HG03460 (cell line): ENCODE results near the gene SSU72.
"Not testable (repeated sequence)": the region's sequence is repeated elsewhere in the genome, so short reads cannot be mapped to it uniquely, and the experiment has no call there.

Experiments
- ATAC-seq: cut with Tn5 transposase; IDR thresholded peaks from one replicate; pipeline ENCODE4 v1.9.1; 2021; ENCODE audit not compliant: unreplicated experiment

SSU72 gene

DNA sequence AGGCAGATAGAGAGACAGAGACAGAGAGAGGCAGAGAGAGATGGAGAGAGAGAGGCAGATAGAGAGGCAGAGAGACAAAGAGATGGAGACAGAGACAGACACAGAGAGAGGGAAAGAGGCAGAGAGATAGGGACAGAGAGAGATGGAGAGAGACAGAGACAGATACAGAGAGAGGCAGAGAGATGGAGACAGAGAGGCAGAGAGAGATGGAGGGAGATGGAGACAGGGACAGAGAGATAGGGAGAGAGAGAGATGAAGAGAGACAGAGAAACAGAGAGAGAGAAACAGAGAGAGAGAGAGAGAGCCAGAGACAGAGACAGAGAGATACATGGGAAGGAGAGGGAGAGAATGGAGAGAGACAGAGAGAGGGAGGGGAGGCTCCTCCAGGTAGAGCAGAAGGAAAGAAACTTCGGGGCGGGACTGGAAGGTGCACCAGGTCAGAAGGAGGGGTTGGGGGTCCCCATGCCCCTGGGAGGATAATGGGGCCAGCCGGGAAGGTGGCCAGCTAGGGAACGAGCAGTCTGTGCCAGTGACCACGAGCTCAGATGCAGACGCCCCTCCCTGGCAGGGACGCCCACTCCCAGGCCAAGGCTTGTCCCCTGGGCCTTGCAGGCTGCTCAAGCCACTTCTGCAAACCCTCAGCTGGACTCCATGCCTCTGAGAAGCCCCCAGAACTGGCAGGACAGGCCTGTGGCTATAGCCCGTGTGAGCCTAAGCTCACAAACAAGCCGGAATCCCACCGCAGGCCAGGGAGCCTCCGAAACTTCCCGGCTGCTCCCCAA is 22.0 kb upstream of the SSU72 start:
- ATAC-seq, result no peak

DNA sequence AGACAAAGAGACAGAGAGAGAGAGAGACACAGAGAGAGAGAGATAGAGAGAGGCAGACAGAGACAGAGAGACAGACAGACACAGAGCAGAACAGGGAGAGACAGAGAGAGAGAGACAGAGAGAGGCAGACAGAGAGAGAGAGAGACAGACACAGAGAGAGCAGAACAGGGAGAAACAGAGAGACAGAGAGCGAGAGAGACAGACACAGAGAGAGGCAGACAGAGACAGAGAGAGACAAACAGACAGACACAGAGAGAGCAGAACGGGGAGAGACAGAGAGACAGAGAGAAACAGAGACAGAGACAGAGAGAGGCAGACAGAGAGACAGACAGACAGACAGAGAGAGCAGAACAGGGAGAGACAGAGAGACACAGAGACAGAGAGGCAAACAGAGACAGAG is 20.7 kb upstream of the SSU72 start:
- ATAC-seq, result not testable (repeated sequence)

DNA sequence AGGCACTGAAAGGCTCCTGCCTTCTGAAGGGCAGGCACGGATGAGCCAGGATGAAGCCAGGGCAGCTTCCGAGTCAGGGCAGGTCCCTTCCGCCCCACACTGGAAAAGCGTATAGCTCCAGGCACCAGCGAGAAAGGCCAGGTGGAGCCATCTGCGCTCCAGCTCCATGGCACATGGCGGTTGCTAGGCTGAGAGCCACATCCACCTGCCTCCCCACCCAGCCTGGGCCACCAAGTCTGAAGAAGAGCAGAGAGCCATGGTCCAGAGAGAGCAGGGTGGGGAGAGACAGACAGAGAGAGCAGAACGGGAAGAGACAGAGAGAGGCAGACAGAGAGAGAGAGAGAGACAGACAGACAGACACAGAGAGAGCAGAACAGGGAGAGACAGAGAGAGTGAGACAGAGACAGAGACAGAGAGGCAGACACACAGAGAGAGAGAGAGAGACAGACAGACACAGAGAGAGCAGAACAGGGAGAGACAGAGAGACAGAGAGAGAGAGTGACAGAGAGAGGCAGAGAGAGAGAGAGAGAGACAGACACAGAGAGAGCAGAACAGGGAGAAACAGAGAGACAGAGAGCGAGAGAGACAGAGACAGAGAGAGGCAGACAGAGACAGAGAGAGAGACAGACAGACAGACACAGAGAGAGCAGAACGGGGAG is 20.1 kb upstream of the SSU72 start:
- no peak for ATAC-seq

DNA sequence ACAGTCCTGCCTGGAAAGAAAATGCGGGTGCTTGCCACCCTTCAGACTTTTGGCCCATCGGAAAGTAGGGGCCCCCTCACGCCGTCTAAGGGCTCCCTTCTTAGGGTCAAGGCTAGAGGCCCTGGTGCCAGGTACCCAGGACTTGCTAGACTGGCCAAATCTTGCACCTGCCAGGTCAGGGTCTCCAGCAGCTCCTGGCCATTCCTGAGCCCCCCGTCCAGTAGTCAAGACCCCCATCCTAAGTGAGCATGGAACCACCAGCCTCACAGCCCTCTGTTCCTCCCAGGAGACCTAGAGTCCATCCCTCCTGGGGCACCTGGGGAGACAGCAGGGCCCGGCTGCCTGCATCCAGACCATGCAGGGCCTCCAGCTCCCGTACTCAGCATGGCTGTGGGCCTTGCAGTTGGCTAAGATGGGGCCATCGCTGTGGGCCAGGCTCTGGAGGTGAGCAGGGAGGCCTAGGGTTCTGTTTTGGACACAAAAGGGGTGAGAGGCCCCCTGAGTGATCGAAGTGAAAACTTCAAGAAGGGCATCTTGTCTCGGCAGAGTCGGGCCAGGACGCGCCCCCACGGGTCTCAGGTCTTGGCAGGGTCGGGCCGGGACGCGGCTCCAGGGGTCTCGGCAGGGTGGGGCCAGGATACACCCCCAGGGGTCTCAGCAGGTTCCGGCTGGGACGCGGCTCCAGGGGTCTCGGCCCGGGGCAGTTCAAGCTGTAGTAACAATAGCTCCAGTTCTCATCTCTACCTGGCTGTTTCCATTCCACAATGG is 19.4 kb upstream of the SSU72 start:
- ATAC-seq, result no peak

DNA sequence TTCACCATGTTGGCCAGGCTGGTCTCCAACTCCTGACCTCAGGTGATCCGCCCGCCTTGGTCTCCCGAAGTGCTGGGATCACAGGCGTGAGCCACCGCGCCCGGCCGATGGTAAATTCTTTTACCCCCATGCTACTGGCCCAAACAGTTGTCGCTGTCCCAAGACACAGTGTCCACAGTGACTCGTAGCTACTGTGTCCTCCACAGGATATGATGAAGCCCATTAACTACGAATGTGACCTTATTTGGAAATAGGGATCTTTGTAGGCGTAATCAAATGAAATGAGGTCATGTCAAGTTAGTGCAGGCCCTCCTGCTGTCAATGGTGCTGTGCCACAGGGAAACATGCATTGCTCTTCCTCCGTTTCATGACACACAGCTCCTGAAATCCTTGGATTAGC is 16.8 kb upstream of the SSU72 start:
- ATAC-seq, result no peak

DNA sequence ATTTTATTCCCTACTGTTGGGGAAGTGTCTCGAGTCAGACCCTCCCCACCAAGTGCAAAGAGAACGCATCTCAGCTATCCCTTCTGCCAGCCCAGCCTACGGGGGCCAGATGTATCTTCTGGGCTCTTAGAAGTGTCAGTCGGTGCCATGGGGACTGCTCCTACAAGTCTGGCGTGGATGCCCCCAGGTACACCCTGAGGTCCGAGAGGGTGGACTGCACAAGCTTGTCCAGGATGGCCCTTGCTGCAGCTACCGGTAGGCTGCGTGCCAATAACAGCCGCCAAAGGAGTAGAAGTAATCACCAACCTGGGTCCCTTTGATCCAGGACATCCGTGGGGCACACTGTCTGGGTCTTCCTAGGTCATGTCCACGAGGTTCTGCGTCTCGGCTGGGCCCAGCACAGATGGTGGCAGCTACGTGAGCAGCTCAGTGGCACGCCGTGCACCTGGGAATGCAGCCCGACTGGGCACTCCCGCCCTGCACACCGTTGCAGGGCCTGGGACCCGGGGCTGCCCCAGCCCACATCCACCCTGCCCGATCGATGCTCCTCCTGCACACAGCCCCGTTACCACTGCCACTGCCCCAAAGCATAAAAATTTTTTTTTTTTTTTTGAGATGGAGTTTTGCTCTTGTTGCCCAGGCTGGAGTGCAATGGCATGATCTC is 8.8 kb upstream of the SSU72 start:
- no peak for ATAC-seq

DNA sequence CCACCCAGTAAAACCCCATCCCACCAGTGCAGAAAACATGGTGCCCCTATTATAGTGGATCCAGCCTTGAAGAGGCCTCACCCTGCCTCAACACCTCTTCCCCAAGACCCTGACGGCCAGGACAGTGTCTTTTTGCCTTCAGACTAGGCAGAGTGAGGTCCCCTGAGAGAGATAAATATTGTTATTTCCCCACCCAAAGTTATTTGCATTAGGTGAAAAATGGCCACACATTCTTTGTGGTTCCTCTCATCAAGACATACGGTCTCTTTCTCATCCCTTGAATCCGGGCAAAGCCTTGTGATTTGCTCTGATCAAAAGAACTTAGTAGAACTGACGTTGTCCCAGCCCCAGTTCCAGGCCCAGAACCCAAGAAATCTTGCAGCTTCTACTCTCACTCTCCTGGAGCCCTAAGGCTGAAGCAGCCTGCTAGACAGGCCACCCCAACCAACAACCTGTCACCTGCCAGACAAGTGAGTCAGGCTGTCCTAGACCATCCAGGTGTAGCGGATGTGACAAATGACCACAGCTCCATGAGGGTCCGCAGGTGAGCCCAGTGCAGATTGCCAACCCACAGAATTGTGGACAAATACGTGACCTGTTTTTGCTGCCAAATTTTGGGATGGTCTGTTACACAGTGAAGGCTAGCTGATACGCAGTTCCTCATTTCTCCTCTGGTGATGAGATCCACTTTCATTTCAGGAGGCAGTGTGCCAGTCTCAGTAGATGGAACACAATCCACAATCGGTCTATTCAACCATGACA is 8.1 kb upstream of the SSU72 start:
- no peak for ATAC-seq

DNA sequence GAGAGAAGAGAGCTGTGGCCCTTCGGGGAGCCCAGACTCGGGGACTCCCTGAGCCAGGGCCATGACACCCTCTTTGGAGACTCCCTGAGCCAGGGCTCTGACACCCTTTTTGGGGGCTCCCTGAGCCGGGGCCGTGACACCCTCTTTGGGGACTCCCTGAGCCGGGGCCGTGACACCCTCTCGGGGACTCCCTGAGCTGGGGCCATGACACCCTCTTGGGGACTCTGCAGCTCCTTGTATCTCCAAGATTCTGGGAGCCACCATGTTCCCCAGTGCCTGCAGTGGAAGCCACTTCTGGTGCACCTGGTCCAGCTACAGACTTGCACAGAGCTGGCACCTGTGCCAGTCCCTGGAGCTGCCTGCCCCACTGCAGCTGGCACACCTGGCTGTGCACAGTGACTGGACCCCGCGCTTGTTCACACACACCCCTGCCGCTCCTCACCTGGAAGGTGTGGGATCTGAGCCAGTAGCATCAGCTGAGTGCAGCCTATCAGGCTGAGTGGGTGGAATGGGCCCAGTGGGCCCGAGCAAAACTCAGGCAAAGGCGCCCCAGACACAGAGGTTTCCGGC is 3.8 kb upstream of the SSU72 start:
- no peak for ATAC-seq

DNA sequence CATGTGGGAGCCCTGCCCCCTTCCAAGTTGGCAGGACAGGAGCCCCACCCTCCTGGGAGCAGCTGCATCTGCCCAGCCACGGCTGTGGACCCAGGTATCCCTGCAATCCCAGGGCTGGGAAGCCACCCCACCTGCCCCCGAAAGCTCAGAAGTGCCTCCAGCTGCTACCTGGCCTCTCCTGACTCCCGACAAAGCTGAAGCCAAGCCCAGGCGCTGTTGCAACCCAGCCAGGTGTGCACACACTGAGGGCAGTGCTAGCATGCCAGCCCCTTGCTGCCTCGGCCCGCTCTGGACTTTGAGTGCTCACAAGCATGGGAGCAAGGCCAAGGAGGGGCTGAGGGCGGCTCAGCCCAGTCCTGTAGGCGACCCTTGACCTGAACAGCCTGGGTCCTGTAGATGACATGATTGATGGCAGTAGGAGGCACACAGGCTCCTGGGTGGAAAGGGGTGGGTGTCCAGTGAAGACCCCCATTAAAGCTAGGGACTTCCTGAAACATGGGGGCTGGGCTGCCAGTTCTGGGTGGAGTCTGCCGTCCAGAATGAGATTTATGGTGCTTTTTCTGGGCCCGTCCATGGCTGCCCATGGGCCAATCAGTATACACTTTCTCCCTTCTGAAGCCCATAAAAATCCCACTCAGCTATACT is 2.8 kb upstream of the SSU72 start:
- no peak for ATAC-seq

DNA sequence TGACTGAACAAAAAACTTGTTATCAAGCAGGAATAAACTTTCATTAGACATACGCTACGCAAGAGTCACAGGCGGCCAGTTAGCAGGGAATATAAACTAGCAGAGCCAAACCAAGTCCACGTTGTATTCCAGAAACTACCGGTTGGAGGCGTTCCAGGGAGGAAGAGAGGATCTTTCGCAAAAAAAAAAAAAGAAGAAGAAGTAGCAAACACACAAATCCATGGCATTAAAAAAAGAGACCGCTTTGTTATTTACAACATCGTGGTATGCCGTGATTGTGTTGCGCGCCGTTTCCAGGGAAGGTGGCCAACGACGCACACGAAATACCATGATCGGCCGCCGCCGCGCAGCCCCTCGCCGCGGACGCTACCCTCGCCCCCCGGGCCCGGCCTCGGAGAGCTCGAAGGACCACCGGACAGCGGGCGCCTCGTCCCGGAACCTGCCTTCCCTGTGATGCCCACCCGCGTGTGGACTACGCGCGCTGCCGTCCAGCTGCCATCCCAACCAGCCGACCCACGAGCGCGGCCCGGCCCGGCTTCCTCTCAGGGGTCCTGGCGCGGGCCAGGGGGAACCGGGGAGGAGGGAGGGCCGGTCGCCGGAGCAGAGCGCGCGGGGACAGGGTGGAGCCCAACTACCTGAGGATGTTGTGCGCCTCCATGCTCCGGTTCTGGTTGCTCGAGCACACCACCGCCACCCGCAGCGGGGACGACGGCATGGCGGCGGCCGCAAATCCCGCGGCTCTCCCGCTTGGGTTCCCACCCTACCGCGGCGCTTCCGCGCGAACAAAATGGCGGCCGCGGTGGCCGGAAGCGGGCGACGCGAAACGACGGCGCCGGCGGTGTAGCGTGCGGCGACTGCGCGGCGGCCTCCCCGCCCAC is 581 bp downstream of the SSU72 start:
- peak; percentile 62 for ATAC-seq

DNA sequence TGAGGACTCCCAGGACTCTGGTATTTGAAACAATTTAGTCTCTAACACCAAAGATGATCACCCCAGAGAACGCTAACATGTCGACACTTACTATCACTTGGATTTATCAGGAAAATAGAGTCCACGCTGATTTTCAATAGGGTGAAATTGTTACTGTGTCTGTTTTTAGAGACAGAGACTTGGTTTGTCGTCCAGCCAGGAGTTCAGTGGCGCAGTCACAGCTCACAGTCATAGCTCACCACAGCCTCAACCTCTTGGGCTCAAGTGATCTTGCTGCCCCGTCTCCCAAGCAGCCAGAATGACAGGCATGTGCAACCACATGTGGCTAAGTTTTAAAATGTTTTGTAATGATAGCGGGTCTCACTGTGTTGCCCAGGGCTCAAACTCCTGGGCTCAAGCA is 5.3 kb downstream of the SSU72 start:
- no peak for ATAC-seq

DNA sequence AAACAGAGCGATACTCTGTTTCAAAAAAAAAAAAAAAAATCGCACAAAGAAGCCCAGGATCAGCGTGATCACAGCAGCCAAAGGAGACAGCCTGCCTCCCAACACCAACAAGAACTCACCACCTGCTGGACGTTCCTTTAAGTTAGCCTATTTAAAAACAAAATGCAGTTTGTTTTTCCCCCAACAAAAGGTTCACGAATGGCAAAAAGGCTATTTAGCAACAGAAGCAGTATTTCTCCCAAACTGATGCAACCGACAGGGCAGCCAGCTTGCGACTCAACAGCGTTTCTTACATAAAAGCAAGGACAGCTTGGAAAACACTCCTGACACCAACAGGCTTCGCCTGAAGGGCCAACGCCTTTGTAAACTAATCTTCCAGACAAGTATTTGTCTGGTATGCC is 6.8 kb downstream of the SSU72 start:
- no peak for ATAC-seq

DNA sequence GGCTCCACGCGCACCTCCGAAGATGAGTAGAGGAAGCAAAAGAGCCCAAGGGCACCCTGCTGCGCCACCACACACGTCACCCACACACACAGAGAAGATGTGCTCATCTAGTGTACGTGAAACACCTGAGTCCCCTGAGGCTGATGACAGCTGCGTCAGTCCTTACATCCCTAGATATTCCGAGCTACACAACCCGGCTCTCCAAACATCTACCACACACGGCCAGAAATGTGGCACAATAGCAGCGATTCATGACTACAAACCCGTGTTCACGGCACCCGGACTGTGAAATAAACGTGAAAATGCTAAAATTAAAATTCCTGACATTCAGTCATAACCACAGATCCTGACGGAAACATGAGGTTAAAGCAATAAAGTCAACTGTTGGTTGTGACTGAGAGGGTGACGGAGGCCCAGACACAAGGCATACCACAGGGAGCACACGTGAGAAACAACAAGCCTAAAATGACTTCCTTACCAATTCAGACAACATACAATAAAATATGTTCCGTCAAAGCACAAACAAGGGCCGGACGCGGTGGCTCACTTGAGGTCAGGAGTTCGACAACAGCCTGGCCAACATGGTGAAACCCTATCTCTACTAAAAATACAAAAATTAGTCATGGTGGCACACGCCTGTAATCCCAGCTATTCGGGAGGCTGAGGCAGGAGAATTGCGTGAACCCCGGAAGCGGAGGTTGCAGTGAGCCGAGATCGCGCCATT is 7.3 kb downstream of the SSU72 start:
- no peak for ATAC-seq

DNA sequence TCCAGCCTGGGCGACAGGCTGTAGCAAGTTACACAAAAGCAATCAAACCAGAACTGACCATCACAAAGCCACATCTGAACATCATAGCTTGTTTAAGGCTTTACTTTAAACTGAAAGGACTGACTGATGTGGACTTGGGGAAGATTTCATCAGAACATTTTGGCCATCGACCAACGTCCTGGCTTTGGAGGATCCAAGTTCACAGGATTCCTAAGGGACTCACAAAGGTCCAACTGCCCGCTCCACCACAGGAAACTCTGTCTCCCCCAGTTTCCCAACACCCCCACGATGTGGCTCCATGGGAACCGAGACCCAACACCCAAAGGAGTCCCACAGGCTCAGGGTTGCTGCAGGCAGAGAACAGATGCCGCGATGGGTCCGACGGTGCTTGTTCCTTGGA is 9.3 kb downstream of the SSU72 start:
- no peak for ATAC-seq

DNA sequence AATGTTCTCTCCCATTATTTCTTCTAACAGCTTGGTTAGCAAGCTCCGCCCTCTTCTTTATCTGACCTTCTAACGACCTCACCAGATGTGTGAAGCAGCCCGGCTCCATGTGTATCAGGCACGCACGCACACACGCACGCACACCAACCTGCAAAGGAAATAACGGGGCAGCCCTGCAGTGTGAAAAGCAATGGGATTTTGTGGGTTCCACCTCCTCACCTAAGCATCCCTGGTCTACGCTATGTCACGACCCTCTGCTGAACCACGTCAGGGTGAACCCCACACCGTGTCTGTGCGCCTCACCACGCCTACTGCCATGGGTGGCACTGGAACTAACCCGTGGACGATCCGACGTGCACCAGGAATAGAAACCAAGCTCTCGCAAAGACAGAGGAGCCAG is 10.4 kb downstream of the SSU72 start:
- ATAC-seq, result no peak

DNA sequence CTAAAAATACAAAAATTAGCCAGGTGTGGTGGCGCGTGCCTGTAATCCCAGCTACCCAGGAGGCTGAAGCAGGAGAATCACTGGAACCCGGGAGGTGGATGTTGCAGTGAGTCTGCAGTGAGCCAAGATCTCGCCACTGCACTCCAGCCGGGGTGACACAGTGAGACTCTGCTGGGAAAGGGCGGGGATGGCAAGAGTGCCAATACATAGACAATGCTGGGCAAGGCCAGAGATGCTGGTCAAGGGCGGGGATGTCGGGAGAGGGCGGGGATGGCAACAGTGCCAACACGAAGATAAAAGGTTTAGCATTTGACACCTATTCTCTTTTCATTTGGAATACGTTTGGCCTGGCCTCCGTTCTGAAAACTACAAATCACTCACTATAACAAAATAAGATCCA is 11.0 kb downstream of the SSU72 start:
- no peak for ATAC-seq

DNA sequence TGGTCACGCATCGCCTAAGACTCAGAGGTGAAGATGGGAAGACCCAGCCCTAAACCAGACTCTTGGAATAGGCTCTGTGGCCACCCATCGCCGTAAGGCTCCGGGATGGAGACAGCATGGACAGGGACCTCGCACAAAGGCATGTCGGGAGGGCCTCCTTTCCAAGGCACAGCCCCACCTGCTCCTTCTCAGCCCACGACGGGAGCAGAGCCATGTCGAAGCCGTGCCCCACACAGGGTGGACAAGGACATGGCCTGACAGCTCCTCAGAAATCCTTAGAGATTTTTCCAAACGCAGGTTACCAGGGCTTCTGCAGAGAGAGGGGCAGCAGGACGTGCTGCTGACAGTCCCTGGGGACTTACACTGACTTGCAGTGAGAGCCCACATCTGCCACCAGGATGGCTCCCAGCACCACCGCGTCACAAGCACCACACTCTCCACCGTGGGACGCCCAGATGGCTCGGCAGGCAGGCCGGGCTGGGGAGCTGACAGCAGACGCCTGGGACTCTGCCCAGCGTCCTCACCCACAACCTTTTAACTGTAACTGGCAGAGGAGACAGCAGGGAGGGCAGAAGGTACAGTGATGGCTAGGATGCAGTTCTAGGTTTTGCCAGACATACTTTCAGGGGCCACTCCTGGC is 12.0 kb downstream of the SSU72 start:
- no peak for ATAC-seq
